Measurements from ENCODE around the gene FITM2.
"Not testable (repeated sequence)": the region's sequence is repeated elsewhere in the genome, so short reads cannot be mapped to it uniquely, and the experiment has no call there.

Gene FITM2, protein sequence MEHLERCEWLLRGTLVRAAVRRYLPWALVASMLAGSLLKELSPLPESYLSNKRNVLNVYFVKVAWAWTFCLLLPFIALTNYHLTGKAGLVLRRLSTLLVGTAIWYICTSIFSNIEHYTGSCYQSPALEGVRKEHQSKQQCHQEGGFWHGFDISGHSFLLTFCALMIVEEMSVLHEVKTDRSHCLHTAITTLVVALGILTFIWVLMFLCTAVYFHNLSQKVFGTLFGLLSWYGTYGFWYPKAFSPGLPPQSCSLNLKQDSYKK

GRCh38 chr20:44310664-44311639, at the start of gene FITM2:
Gene FITM2 (minus strand): TSS chr20:44311202. CDS start chr20:44311148, 54 bp downstream.
- peak; percentile 97 for DNase-seq (ENCODE audit: low spot score)

DNA sequence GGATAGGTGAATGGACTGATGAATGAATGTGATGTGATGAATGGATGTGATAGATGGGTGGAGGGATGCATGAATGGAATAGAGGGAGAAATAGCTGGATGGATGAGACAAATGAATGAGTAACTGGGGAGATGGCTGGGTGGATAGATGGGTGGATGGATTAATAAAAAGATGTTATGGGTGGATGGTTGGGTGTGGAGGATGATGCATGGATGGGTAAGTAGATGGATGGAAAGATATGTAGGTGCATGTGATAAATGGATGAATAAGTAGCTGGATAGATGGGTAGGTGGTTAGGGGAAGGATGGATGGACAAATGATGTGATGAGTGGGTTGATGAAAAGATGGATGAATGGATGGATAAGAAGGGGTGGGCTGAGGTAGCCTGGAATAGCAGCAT, 49.2 kb upstream of the FITM2 start:
- no peak for DNase-seq (ENCODE audit: low spot score)

- DNase-seq (ENCODE audit: low spot score) = peak; percentile 96
Observed at GRCh38 chr20:44358776-44359175, 47.8 kb upstream of the FITM2 start.

DNA sequence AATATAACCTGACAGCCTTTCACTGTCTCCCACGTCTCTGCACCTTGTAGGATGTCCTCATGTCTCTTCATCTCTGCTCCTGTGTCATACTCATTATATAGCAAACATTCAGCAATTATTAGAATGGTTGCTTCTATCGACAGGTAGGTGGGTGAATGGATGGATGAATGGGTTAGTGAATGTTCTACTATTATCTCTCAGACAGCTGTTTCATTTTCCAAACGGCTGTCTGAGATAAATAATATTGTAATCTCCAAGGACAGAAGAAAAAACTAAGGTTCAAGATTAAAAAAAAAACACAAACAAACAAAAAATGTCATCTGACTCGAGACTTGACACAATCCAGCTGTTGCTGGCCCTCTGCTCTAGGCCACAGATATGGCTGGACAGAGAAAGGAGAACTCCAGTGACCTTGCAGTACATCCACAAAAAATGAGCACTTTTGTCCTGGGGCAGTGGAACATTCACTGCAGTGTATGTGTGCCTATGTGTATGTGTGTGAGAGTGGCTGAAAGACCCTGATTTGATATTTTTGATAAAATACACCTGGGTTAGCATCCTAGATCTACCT, 46.6 kb upstream of the FITM2 start:
- DNase-seq (ENCODE audit: low spot score) = no peak

- no peak for DNase-seq (ENCODE audit: low spot score)
Observed at GRCh38 chr20:44357020-44357419, 46.0 kb upstream of the FITM2 start.

DNA sequence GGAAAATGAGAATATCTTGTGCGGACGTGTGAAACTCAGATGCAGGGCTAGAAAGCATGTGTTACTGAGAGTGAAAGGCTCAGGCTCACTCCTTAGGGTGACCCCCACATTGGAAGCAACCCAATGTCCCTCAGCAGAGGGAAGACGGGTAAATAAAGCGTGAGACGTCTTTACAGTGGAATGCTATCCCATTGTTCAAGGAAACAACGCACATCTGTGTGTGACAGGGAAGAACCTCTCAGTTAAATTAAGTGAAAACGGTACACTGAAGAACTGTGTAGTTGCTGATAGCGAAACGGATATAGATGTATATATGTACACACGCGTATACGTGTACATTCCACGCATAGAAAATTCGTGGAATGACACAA, 45.3 kb upstream of the FITM2 start:
- DNase-seq (ENCODE audit: low spot score) = no peak

- DNase-seq (ENCODE audit: low spot score) = peak; percentile 83
Observed at GRCh38 chr20:44355498-44356352, 44.7 kb upstream of the FITM2 start, which contains the start of gene HNF4A. Gene HNF4A (plus strand): TSS chr20:44355699. CDS start chr20:44355805, 106 bp downstream.

GRCh38 chr20:44354979-44355497, 44.0 kb upstream of the FITM2 start:
- DNase-seq (ENCODE audit: low spot score) = peak; percentile 95

- no peak for DNase-seq (ENCODE audit: low spot score)
Observed at GRCh38 chr20:44350567-44350966, 39.6 kb upstream of the FITM2 start.

DNA sequence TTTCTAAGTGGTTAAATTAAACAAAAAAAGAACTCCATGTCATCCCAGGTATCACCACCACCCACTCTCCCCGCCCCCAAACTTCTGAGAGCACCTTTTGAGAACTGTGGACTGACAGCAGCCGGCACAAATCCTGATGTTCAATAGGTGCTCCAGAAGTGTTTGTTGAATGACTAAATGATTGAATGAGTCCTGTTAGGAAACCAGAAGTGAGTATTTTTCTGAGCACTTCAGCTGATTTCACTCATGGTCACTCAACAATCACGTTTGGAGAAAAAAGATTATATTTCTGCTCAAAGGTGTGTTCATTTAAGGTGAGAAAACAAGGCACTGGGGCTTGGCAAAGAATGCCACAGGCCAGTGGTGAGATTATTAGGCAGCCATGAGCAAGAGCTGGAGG, 38.3 kb upstream of the FITM2 start:
- DNase-seq (ENCODE audit: low spot score) = no peak

DNA sequence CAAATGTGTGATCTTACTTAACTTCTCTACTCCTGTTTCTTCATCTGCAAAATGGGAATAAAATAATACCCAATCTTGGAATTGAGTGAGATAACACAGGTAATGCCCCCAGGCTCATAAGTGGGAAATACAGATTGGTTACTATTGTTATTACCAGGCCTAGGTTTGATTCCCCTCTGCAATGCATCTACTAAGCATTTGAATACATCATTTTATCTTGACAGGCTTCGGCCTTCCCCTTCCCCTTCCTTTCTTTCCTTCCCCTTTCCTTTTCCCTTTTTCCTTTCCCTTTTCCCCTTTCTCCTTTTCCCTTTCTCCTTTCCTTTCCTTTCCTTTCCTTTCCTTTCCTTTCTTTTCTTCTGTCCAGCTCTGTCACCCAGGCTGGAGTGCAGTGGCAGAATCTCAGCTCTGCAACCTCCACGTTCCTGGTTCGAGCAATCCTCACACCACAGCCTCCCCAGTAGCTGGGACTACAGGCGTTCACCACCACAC, 37.2 kb upstream of the FITM2 start:
- no peak for DNase-seq (ENCODE audit: low spot score)

DNA sequence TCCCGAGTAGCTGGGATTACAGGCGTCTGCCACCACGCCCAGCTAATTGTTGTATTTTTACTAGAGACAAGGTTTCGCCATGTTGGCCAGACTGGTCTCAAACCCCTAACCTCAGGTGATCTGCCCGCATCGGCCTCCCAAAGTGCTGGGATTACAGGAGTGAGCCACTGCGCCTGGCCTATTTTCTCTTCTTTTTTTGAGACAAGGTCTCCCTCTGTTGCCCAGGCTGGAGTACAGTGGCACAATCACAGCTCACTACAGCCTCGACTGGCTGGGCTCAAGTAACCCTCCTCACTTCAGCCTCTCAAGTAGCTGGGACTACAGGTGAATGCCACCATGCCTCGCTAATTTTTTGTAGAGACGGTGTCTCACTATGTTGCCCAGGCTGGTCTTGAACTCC, 34.9 kb upstream of the FITM2 start:
- DNase-seq (ENCODE audit: low spot score) = not testable (repeated sequence)

DNA sequence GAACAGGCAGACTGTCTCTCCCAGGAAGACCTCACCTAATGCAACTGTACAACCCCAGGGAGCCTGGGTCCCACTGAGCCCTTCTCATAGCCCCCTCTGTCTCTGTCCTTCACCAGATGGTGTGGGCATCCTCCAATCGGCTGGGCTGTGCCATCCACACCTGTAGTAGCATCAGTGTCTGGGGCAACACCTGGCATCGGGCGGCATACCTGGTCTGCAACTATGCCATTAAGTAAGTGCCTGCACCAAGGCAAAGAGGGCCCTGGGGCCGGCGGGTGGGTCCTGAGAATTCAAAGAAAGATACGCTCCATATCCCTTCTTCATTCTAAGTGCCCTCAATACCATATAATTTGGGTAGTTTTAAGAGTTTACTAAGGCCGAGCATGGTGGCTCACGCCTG, 34.1 kb upstream of the FITM2 start:
- DNase-seq (ENCODE audit: low spot score) = no peak

DNA sequence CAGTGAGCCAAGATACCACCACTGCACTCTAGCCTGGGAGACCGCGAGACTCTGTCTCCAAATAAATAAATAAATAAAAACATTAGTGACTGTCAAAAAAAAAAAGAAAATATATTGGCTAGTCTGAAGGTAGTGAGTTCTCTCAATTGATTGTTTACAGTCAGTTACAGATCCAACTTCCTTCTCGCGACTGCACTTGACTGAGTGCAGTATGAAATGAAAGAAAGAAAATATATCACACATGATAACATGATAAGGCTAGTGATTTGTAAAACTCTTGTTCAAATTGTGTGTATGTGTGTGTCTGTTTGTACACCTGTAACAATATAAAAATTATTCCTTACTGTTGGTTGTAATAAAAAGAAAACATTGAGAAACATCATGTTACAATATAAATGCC, 33.7 kb upstream of the FITM2 start:
- DNase-seq (ENCODE audit: low spot score) = no peak

- DNase-seq (ENCODE audit: low spot score) = no peak
Observed at GRCh38 chr20:44343162-44343675, 32.2 kb upstream of the FITM2 start.

DNA sequence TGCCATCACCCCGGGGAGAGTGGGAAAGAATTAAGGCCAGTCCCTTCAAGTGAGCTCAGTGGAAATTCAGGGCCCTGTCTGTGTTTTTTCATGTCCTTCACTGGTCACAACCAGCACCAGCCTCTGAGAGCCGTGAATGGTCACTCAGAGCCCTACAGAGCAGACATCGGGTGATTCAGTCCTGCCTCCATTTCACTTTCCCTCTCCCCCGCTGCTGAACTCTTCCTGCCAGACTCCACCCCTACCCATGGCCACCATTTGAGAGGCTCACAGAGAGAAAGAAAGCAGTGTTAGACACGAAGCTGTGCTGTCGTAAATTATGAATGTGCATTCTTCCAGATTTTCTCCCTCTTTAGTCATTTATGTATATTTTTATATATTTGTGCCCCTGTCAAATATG, 31.2 kb upstream of the FITM2 start:
- no peak for DNase-seq (ENCODE audit: low spot score)

- DNase-seq (ENCODE audit: low spot score) = no peak
Observed at GRCh38 chr20:44336725-44337380, 25.9 kb upstream of the FITM2 start, which contains the start of gene R3HDML. Gene R3HDML (plus strand): TSS chr20:44337043. CDS start chr20:44337158, 115 bp downstream.

DNA sequence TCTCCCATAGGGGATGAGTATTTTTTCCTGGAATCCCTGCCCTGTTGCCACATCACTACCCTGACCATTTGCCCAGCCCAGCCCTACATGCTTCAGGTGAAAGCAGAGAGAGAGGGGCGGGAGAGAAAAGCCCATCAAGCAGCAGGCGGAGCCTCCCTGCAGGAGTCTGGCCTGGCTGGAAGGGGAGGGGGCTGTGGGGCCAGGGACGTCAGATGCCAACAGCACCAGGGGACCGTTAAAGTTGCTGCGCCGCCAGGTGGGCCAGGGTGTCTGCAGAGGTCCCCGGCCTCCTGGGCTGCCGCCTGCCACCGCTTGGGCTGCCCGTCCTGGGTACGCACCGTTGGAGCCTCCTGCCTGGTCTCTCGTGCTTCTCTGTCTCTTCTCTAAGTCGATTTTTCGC, 25.1 kb upstream of the FITM2 start:
- DNase-seq (ENCODE audit: low spot score) = no peak

- no peak for DNase-seq (ENCODE audit: low spot score)
Observed at GRCh38 chr20:44335675-44336074, 24.7 kb upstream of the FITM2 start.

DNA sequence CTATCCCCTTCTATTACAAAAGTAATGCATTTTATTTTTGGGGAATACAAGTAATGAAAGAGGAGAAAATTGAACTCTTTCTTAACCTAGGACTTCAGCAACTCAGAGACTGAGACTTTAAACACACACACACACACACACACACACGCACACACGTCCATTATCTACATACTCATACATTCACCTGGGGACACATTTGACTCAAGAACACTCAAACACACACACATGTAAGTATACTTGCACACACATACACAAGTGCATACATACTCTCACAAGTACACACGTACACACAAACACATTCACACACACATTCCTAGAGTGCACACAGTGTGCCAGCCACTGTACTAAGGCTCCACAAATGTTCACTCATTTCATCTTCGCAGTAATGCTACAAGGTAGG, 23.7 kb upstream of the FITM2 start:
- DNase-seq (ENCODE audit: low spot score) = no peak

- DNase-seq (ENCODE audit: low spot score) = no peak
Observed at GRCh38 chr20:44334306-44334705, 23.3 kb upstream of the FITM2 start.

All from SW480 (cell line).